SU-DHL-6 (cell line): ENCODE data around the gene ITSN1.

ENCODE experiments used
- H2AFZ ChIP-seq: fragments of 200-600 bp; sonication (generic); 2 replicates; pipeline ENCODE4 v1.6.1; 2014; ENCODE audit warnings: low read depth, mild to moderate bottlenecking, moderate library complexity, mixed read lengths, antibody characterized with exemption, low read length; ENCODE audit not compliant: severe bottlenecking
- H3F3A ChIP-seq: fragments of 200-600 bp; shearing (Covaris generic); 2 replicates; pipeline ENCODE4 v1.6.0; 2016; ENCODE audit warnings: antibody characterized with exemption, mild to moderate bottlenecking; ENCODE audit not compliant: insufficient read depth
- H3K27ac ChIP-seq: fragments of 200-600 bp; sonication (generic); 2 replicates; pipeline ENCODE4 v1.5.1; 2016; ENCODE audit warnings: low read depth, mild to moderate bottlenecking, low read length, moderate library complexity, mixed read lengths
- H3K27me3 ChIP-seq: fragments of 200-600 bp; sonication (generic), shearing (Covaris generic); 2 replicates; pipeline ENCODE4 v1.6.0; 2014; ENCODE audit warnings: mild to moderate bottlenecking, low read length
- H3K36me3 ChIP-seq: fragments of 200-600 bp; sonication (generic); 2 replicates; pipeline ENCODE4 v1.6.1; 2014; ENCODE audit warnings: mild to moderate bottlenecking, low read length, mixed read lengths
- H3K4me2 ChIP-seq: fragments of 300-600, 200-600 bp; shearing (Covaris generic), sonication (generic); 2 replicates; pipeline ENCODE4 v1.6.0; 2014; ENCODE audit warnings: low read length, low read depth, mild to moderate bottlenecking; ENCODE audit not compliant: poor library complexity, severe bottlenecking
- H3K4me3 ChIP-seq: fragments of 200-600 bp; sonication (generic); 2 replicates; pipeline ENCODE4 v1.5.1; 2014; ENCODE audit warnings: antibody characterized with exemption, low read length, mild to moderate bottlenecking, mixed read lengths; ENCODE audit not compliant: insufficient read depth, poor library complexity, severe bottlenecking
- H3K79me2 ChIP-seq: fragments of 200-600 bp; sonication (generic); 2 replicates; pipeline ENCODE4 v1.6.1; 2014; ENCODE audit warnings: mild to moderate bottlenecking, low read length, moderate library complexity; ENCODE audit not compliant: insufficient read depth
- H3K9ac ChIP-seq: fragments of 200-600 bp; sonication (generic); 2 replicates; pipeline ENCODE4 v1.7.0; 2014; ENCODE audit warnings: mild to moderate bottlenecking, low read length
- H3K9me2 ChIP-seq: fragments of 200-600 bp; sonication (generic); replicated peaks from 2 replicates; pipeline ENCODE4 v1.6.1; 2014; ENCODE audit warnings: low read length; ENCODE audit not compliant: insufficient read depth
- H3K9me3 ChIP-seq: fragments of 200-600 bp; sonication (generic); 2 replicates; pipeline ENCODE4 v1.6.1; 2014; ENCODE audit warnings: low read length, mixed read lengths; ENCODE audit not compliant: insufficient read depth
- H4K20me1 ChIP-seq: fragments of 200-600 bp; sonication (generic); 2 replicates; pipeline ENCODE4 v1.6.1; 2014; ENCODE audit warnings: low read depth, mild to moderate bottlenecking, antibody characterized with exemption, low read length, moderate library complexity, mixed read lengths
- EZH2phosphoT487 ChIP-seq: fragments of 200-600 bp; sonication (generic), shearing (Covaris generic); conservative IDR thresholded peaks from 2 replicates; pipeline ENCODE4 v1.6.1; 2018; ENCODE audit warnings: mild to moderate bottlenecking, antibody characterized with exemption, low read length, moderate library complexity, mixed read lengths
- TF ChIP-seq, protein P1 (sequence below): fragments of 200-600 bp; sonication (generic); IDR thresholded peaks from one replicate; pipeline ENCODE4 v1.5.1; 2017; ENCODE audit warnings: antibody characterized with exemption, mild to moderate bottlenecking, low read length, moderate library complexity; ENCODE audit not compliant: insufficient read depth, poor library complexity, severe bottlenecking

Gene ITSN1

DNA sequence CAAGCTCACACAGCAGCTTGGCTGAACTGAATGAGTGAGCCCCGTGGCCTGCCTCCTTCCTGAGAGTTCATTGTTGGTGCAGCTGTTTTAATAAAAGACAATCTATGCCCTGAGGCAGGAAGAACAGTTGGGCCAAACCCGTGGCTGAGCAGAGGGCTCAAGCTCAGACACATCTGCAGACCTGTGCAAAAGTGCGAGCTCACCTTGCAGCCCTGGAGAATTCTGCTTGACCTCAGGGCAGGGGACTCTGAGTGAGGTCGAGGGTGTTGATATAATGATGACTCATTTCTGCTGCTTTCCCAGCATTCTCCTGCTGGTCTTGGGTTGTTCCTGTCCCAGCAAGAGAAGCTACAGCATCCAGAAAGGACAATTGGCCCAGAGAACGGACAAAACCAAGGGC lies 212.3 kb downstream of the ITSN1 start:
- no peaks in the 10 kb centered on the region for H3F3A ChIP-seq
- no peak overlapping the region for H2AFZ ChIP-seq
- no peak for TF ChIP-seq EZH2phosphoT487
- TF ChIP-seq, protein P1, sequence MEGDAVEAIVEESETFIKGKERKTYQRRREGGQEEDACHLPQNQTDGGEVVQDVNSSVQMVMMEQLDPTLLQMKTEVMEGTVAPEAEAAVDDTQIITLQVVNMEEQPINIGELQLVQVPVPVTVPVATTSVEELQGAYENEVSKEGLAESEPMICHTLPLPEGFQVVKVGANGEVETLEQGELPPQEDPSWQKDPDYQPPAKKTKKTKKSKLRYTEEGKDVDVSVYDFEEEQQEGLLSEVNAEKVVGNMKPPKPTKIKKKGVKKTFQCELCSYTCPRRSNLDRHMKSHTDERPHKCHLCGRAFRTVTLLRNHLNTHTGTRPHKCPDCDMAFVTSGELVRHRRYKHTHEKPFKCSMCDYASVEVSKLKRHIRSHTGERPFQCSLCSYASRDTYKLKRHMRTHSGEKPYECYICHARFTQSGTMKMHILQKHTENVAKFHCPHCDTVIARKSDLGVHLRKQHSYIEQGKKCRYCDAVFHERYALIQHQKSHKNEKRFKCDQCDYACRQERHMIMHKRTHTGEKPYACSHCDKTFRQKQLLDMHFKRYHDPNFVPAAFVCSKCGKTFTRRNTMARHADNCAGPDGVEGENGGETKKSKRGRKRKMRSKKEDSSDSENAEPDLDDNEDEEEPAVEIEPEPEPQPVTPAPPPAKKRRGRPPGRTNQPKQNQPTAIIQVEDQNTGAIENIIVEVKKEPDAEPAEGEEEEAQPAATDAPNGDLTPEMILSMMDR: no peak
- H3K9ac ChIP-seq: no peak overlapping the region
- no peaks in the 10 kb centered on the region for H3K79me2 ChIP-seq
- no peak overlapping the region for H3K4me2 ChIP-seq
- no peaks in the 10 kb centered on the region for H3K36me3 ChIP-seq
- H3K9me2 ChIP-seq: no peaks in the 10 kb centered on the region
- H3K4me3 ChIP-seq: no peak overlapping the region
- H4K20me1 ChIP-seq: no peaks in the 10 kb centered on the region
- H3K27ac ChIP-seq: no peak overlapping the region
- H3K27me3 ChIP-seq: no peaks in the 10 kb centered on the region
- no peaks in the 10 kb centered on the region for H3K9me3 ChIP-seq

DNA sequence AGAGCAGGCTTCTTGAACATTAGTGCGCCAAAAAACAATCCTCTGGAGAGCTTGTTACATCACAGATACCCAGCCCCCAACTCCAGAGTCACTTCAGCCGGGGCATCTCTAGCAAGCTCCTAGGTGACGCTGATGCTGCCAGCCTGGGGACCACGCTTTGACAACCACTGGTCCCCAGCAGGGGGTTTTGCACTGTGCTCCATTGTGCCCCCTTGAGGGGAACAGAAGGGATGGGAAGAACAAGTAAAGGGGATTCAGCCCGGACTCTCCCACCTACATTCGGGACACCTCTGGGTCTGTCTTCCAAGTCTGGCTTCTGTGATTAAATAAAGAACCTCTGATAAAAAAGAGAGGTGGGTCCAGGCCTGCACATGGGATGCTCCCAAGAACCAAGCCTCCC lies 212.9 kb downstream of the ITSN1 start:
- Histone ChIP-seq H3K9me3 (no peaks in the 10 kb centered on the region), H3K9me2 (no peaks in the 10 kb centered on the region), H3K9ac (no peak overlapping the region), H3F3A (no peaks in the 10 kb centered on the region), H4K20me1 (no peaks in the 10 kb centered on the region), H3K27ac (no peak overlapping the region), H3K4me3 (no peak overlapping the region), H2AFZ (no peak overlapping the region), H3K36me3 (no peaks in the 10 kb centered on the region), H3K4me2 (no peak overlapping the region), H3K27me3 (no peaks in the 10 kb centered on the region), H3K79me2 (no peaks in the 10 kb centered on the region)
- TF ChIP-seq EZH2phosphoT487: no peak
- TF ChIP-seq, protein P1: peak; percentile 32

DNA sequence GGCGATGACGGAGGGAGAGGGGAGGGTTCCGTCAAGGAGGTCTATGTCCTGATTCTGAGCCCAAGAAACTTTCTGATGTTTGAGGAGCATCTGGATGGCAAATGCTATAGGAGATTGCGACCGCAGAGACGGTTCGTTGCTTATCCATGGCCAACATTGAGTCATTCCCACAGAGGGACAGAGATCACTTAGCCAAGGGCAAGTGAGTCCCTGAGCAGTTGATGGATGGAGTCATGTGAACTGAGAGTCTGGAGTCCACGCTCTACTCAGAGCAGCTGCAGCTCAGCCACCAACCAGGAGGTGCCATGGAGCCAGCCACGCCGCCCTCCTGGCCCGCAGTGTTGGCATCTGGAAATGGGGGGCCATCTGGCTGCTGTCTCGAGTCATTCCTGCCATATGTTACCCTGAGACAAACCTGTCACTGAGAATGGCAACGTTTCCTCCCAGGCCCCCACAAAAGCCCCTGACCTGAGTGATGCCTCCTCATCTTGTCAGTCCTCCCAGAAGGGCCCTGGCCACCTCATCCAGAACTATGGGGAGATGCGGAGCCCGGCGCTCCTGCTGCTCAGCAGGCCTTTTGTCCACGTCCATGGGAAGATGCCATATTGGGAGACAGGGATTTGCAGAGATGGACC lies 214.7 kb downstream of the ITSN1 start:
- Histone ChIP-seq H3K79me2 (no peaks in the 10 kb centered on the region), H3K27ac (no peak overlapping the region), H3K9me2 (no peaks in the 10 kb centered on the region), H4K20me1 (no peaks in the 10 kb centered on the region), H3K36me3 (no peaks in the 10 kb centered on the region), H3K4me3 (no peak overlapping the region), H3K4me2 (no peak overlapping the region), H3F3A (no peaks in the 10 kb centered on the region), H2AFZ (no peak overlapping the region), H3K9me3 (no peaks in the 10 kb centered on the region), H3K27me3 (no peaks in the 10 kb centered on the region), H3K9ac (no peak overlapping the region)
- TF ChIP-seq, protein P1: no peak
- TF ChIP-seq EZH2phosphoT487: no peak
